Astrocyte (in vitro differentiated cells and primary cell): ENCODE measurements around the gene CTTN.

Source experiments
- EZH2 ChIP-seq: IDR thresholded peaks from 2 replicates; pipeline ENCODE4 v1.6.1; 2012; ENCODE audit warnings: mild to moderate bottlenecking, low read length, inconsistent platforms; ENCODE audit not compliant: insufficient read depth
- TF ChIP-seq, protein P1 (sequence below): IDR thresholded peaks from 2 replicates; pipeline ENCODE4 v1.5.1; 2011; ENCODE audit warnings: low read depth, mild to moderate bottlenecking, inconsistent platforms, low read length, moderate library complexity; ENCODE audit not compliant: insufficient read depth

DNA sequence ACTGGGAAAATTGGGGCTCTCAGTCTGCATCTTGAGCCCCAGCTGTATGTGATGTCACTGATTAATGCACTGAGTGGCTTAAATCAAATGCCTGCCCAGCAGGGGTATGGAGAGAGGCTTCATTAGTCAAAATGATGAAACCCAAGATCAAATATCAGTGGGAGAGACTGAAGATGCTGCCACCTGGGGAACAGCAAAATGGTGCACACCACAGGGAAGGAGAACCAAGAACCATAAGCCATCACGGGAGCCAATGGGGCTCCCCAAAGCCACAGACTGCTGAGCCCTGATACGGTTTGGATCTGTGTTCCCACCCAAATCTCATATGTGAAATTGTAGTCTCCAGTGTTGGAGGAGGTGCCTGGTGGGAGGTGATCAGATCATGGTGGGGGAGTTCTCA lies 85.6 kb downstream of the CTTN start:
- TF ChIP-seq, protein P1, sequence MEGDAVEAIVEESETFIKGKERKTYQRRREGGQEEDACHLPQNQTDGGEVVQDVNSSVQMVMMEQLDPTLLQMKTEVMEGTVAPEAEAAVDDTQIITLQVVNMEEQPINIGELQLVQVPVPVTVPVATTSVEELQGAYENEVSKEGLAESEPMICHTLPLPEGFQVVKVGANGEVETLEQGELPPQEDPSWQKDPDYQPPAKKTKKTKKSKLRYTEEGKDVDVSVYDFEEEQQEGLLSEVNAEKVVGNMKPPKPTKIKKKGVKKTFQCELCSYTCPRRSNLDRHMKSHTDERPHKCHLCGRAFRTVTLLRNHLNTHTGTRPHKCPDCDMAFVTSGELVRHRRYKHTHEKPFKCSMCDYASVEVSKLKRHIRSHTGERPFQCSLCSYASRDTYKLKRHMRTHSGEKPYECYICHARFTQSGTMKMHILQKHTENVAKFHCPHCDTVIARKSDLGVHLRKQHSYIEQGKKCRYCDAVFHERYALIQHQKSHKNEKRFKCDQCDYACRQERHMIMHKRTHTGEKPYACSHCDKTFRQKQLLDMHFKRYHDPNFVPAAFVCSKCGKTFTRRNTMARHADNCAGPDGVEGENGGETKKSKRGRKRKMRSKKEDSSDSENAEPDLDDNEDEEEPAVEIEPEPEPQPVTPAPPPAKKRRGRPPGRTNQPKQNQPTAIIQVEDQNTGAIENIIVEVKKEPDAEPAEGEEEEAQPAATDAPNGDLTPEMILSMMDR: no peak
- no peak for TF ChIP-seq EZH2
